HepG2 (cell line): Measurements from ENCODE around the gene SPDYE4. TPM values are rescaled to one million over a fixed set of nuclear protein-coding genes. Genes with fewer than 3 reads are reported as not detected.

Source experiments
- ATAC-seq: fragments of 200-7000 bp; cut with Tn5 transposase; 3 replicates; pipeline ENCODE4 v1.9.1; 2020; ENCODE audit warnings: mild to moderate bottlenecking, moderate library complexity
- BruUV-seq: library from RNA; stranded (reverse); fragments of 400-500 nt; replicated peaks from 2 replicates; lab custom pipeline; 2021; lab: Mats Ljungman, UMichigan
- CTCF ChIA-PET: fragments of 300-600 bp; formaldehyde crosslinking; extraction: SDS; loops from one replicate; lab custom pipeline; 2021; ENCODE audit warnings: low total read pairs, inconsistent platforms, low intra/inter-chr PET ratio; lab: Yijun Ruan, JAX
- POLR2A ChIA-PET: fragments of 350-600 bp; sonication (Branson Sonifier 250); formaldehyde crosslinking; loops from one replicate; lab custom pipeline; 2020; ENCODE audit warnings: antibody characterized with exemption, inconsistent platforms; lab: Yijun Ruan, JAX
- DNase-seq: peaks from one replicate; pipeline ENCODE4 v3.0.0-alpha.2; 2015; ENCODE audit warnings: low spot score
- FAIRE-seq: peaks from 3 replicates; lab custom pipeline; 2011; peaks lifted over from hg19 to GRCh38; lab: Jason Lieb, UNC
- H2AFZ ChIP-seq: one replicate; pipeline ENCODE4 v1.6.1; 2011; ENCODE audit warnings: low read length, inconsistent platforms
- H3K27ac ChIP-seq: fragments of 300-600 bp; 3 replicates; pipeline ENCODE4 v1.8.0; 2011; ENCODE audit warnings: mixed run types, mild to moderate bottlenecking, mixed read lengths, low read length, inconsistent platforms; ENCODE audit not compliant: insufficient read depth; ENCODE audit errors: extremely low read length
- H3K27me3 ChIP-seq, 2 experiments: fragments of 200-600 bp in 1 of 2; 2 replicates in 1 of 2; 3 replicates in 1 of 2; pipeline versions ENCODE4 v1.6.0 to v1.8.0; 2011; ENCODE audit warnings: low read length in 2 of 2, mild to moderate bottlenecking in 2 of 2, moderate library complexity in 2 of 2, inconsistent platforms in 1 of 2; ENCODE audit not compliant: insufficient read depth in 2 of 2, control insufficient read depth in 1 of 2
- H3K36me3 ChIP-seq, 2 experiments: fragments of 200-600 bp in 1 of 2; replicated peaks in 1 of 2; 2 replicates in 1 of 2; 3 replicates in 1 of 2; pipeline versions ENCODE4 v1.5.1 to v1.8.0; 2011; ENCODE audit warnings: low read length in 2 of 2, inconsistent platforms in 1 of 2; ENCODE audit not compliant: insufficient read depth in 2 of 2, control insufficient read depth in 1 of 2
- H3K4me1 ChIP-seq: 2 replicates; pipeline ENCODE4 v1.5.1; 2012; ENCODE audit warnings: low read length, inconsistent platforms; ENCODE audit not compliant: insufficient read depth
- H3K4me2 ChIP-seq: 2 replicates; pipeline ENCODE4 v1.6.0; 2011; ENCODE audit warnings: low read depth, low read length, inconsistent platforms
- H3K4me3 ChIP-seq, 3 experiments: fragments of 200-600 bp in 1 of 3; sonication (generic), shearing (Covaris generic) in 1 of 3; replicated peaks in 1 of 3; 2 replicates each; pipeline ENCODE4 v1.5.1; 2011 to 2016; ENCODE audit warnings: low read length in 3 of 3, inconsistent platforms in 2 of 3, low read depth in 2 of 3, mild to moderate bottlenecking in 2 of 3, control low read depth in 1 of 3, mixed read lengths in 1 of 3; ENCODE audit not compliant: insufficient read depth in 1 of 3
- H3K79me2 ChIP-seq: one replicate; pipeline ENCODE4 v1.6.1; 2011; ENCODE audit warnings: low read length, inconsistent platforms; ENCODE audit not compliant: insufficient read depth
- H3K9ac ChIP-seq: 2 replicates; pipeline ENCODE4 v1.6.0; 2011; ENCODE audit warnings: mild to moderate bottlenecking, low read depth, low read length, inconsistent platforms; ENCODE audit not compliant: insufficient read depth
- H3K9me3 ChIP-seq: 2 replicates; pipeline ENCODE4 v1.5.1; 2012; ENCODE audit warnings: mild to moderate bottlenecking, low read length
- H4K20me1 ChIP-seq: 2 replicates; pipeline ENCODE4 v1.6.0; 2011; ENCODE audit warnings: inconsistent platforms, mild to moderate bottlenecking, low read length, moderate library complexity; ENCODE audit not compliant: insufficient read depth
- ATF7-NPFF ChIP-seq: sonication (generic); formaldehyde crosslinking; IDR thresholded peaks from 2 replicates; pipeline ENCODE4 v1.8.1; 2023; ENCODE audit warnings: mild to moderate bottlenecking, low read depth, missing genetic modification reagents, moderate library complexity
- FOSL2 ChIP-seq: sonication (generic); formaldehyde crosslinking; IDR thresholded peaks from 2 replicates; pipeline ENCODE4 v1.4.0; 2020; ENCODE audit warnings: missing genetic modification reagents
- IKZF1 ChIP-seq: fragments of 450-650 bp; IDR thresholded peaks from 2 replicates; pipeline ENCODE4 v1.7.1; 2016
- NCOA1 ChIP-seq: sonication (generic); formaldehyde crosslinking; IDR thresholded peaks from 2 replicates; pipeline ENCODE4 v1.9.0; 2021; ENCODE audit warnings: missing genetic modification reagents
- PAX8 ChIP-seq: sonication (generic); formaldehyde crosslinking; IDR thresholded peaks from 2 replicates; pipeline ENCODE4 v1.8.0; 2022; ENCODE audit warnings: mild to moderate bottlenecking, missing genetic modification reagents, borderline replicate concordance
- SALL2 ChIP-seq: sonication (generic); formaldehyde crosslinking; IDR thresholded peaks from 2 replicates; pipeline ENCODE4 v1.8.1; 2023; ENCODE audit warnings: mild to moderate bottlenecking, missing genetic modification reagents, inconsistent platforms
- SOX5 ChIP-seq: IDR thresholded peaks from 2 replicates; pipeline ENCODE4 v1.6.1; 2016; ENCODE audit warnings: borderline replicate concordance
- ZNF737 ChIP-seq: sonication (generic); formaldehyde crosslinking; IDR thresholded peaks from 2 replicates; pipeline ENCODE4 v1.5.0; 2020; ENCODE audit warnings: missing genetic modification reagents, mild to moderate bottlenecking, borderline replicate concordance
- WGBS: methylation state at CpG from one replicate; pipeline ENCODE4 v1.1.6; 2017; ENCODE audit warnings: low lambda C conversion rate; 5-methylcytosine and 5-hydroxymethylcytosine counted together
- in situ Hi-C: cut with HindIII; loops from 2 replicates; pipeline ENCODE4 v1.10.0; 2017; ENCODE audit warnings: low pct_unique_long_range_greater_than_20kb; ENCODE audit not compliant: extremely low pct_ligation_motif_present
- intact Hi-C: fragments of 100-400 bp; cut with micrococcal nuclease; formaldehyde crosslinking; loops from one replicate; pipeline ENCODE4 v1.10.0; 2022; ENCODE audit not compliant: unreplicated experiment
- polyA plus RNA-seq, 8 experiments: library from polyadenylated mRNA; depleted of rRNA in 3 of 8; stranded (reverse) in 7 of 8; unstranded in 1 of 8; fragments of >200 nt; fragmentation: Illumina TruSeq in 4 of 8; extraction: Trizol in 4 of 8; gene quantifications; 2 replicates each; pipeline versions ENCODE4 v1.2.1 to v1.2.3, GENCODE V29; 2011 to 2016; ENCODE audit warnings: low read depth in 4 of 8, missing spikeins in 1 of 8, mixed read lengths in 1 of 8; ENCODE audit not compliant: insufficient read depth in 1 of 8
- total RNA-seq, 5 experiments: library from RNA; depleted of rRNA; stranded (reverse); fragments of >200 nt; fragmentation: Illumina TruSeq; extraction: Trizol; gene quantifications; 2 replicates each; pipeline ENCODE4 v1.2.3, GENCODE V29; 2016; ENCODE audit warnings: low read depth in 1 of 5
- TF ChIP-seq, protein P1 (sequence below): sonication (generic); formaldehyde crosslinking; IDR thresholded peaks from 2 replicates; pipeline ENCODE4 v1.4.0; 2020; ENCODE audit warnings: missing genetic modification reagents, borderline replicate concordance
- TF ChIP-seq, protein P2 (sequence below): sonication (generic); formaldehyde crosslinking; IDR thresholded peaks from 2 replicates; pipeline ENCODE4 v1.5.0; 2020; ENCODE audit warnings: missing genetic modification reagents
- TF ChIP-seq, protein P3 (sequence below): sonication (generic); formaldehyde crosslinking; IDR thresholded peaks from 2 replicates; pipeline ENCODE4 v1.4.0; 2020; ENCODE audit warnings: missing genetic modification reagents, borderline replicate concordance

Gene SPDYE4
- total and polyA plus RNA-seq, 2 of the 13 experiments (the other 11 are each of a cell fraction or from before 2014, with no cell fraction given), result not detected

DNA sequence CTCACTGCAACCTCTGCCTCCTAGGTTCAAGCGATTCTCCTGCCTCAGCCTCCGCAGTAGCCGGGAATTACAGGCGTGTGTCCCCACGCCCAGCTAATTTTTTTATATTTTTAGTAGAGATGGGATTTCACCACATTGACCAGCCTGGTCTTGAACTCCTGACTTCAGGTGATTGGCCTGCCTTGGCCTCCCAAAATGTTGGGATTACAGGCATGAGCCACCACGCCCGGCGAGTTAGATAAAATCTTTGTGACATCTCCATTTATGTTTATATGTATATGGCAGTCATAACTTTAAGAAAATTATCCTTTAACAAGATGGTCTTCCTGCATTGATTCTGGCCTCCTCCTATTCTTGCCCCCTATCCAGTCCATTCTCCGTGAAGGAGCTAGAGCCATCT is 37.8 kb downstream of the SPDYE4 start:
- DNase-seq (no peak), ATAC-seq (no peak), FAIRE-seq (no peak)
- ChIA-PET POLR2A (no interaction called here), CTCF (no interaction called here)
- peaks cover 28% of the 10 kb centered on the region for H3K4me1 ChIP-seq
- no peaks in the 10 kb centered on the region; a peak in 2 of 5 replicates for H3K27me3 ChIP-seq
- no peaks in the 10 kb centered on the region for H4K20me1 ChIP-seq
- no peaks in the 10 kb centered on the region for H3K36me3 ChIP-seq
- in situ Hi-C loops (no loop called here), intact Hi-C loops (no loop called here)
- H3K4me3 ChIP-seq, result no peak overlapping the region
- no peak overlapping the region for H3K4me2 ChIP-seq
- H2AFZ ChIP-seq, result no peak overlapping the region
- WGBS, result 52% methylated on average over 9 of the region's 9 CpGs
- H3K9me3 ChIP-seq, result no peaks in the 10 kb centered on the region
- no peak overlapping the region for H3K9ac ChIP-seq
- no TSS peak for BruUV-seq
- H3K27ac ChIP-seq, result no peak overlapping the region
- no peaks in the 10 kb centered on the region for H3K79me2 ChIP-seq
- no peak for TF ChIP-seq SALL2 (CRISPR knock-in tag)
- TF ChIP-seq SOX5 (CRISPR knock-in tag), result no peak
- no peak for TF ChIP-seq ZNF737 (CRISPR knock-in tag)
- TF ChIP-seq FOSL2 (CRISPR knock-in tag), result no peak
- TF ChIP-seq, protein P1, sequence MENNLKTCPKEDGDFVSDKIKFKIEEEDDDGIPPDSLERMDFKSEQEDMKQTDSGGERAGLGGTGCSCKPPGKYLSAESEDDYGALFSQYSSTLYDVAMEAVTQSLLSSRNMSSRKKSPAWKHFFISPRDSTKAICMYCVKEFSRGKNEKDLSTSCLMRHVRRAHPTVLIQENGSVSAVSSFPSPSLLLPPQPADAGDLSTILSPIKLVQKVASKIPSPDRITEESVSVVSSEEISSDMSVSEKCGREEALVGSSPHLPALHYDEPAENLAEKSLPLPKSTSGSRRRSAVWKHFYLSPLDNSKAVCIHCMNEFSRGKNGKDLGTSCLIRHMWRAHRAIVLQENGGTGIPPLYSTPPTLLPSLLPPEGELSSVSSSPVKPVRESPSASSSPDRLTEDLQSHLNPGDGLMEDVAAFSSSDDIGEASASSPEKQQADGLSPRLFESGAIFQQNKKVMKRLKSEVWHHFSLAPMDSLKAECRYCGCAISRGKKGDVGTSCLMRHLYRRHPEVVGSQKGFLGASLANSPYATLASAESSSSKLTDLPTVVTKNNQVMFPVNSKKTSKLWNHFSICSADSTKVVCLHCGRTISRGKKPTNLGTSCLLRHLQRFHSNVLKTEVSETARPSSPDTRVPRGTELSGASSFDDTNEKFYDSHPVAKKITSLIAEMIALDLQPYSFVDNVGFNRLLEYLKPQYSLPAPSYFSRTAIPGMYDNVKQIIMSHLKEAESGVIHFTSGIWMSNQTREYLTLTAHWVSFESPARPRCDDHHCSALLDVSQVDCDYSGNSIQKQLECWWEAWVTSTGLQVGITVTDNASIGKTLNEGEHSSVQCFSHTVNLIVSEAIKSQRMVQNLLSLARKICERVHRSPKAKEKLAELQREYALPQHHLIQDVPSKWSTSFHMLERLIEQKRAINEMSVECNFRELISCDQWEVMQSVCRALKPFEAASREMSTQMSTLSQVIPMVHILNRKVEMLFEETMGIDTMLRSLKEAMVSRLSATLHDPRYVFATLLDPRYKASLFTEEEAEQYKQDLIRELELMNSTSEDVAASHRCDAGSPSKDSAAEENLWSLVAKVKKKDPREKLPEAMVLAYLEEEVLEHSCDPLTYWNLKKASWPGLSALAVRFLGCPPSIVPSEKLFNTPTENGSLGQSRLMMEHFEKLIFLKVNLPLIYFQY, result no peak
- TF ChIP-seq PAX8 (CRISPR knock-in tag), result no peak
- TF ChIP-seq, protein P2, sequence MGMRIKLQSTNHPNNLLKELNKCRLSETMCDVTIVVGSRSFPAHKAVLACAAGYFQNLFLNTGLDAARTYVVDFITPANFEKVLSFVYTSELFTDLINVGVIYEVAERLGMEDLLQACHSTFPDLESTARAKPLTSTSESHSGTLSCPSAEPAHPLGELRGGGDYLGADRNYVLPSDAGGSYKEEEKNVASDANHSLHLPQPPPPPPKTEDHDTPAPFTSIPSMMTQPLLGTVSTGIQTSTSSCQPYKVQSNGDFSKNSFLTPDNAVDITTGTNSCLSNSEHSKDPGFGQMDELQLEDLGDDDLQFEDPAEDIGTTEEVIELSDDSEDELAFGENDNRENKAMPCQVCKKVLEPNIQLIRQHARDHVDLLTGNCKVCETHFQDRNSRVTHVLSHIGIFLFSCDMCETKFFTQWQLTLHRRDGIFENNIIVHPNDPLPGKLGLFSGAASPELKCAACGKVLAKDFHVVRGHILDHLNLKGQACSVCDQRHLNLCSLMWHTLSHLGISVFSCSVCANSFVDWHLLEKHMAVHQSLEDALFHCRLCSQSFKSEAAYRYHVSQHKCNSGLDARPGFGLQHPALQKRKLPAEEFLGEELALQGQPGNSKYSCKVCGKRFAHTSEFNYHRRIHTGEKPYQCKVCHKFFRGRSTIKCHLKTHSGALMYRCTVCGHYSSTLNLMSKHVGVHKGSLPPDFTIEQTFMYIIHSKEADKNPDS (CRISPR knock-in tag), result no peak
- TF ChIP-seq ATF7-NPFF (CRISPR knock-in tag), result no peak
- TF ChIP-seq, protein P3, sequence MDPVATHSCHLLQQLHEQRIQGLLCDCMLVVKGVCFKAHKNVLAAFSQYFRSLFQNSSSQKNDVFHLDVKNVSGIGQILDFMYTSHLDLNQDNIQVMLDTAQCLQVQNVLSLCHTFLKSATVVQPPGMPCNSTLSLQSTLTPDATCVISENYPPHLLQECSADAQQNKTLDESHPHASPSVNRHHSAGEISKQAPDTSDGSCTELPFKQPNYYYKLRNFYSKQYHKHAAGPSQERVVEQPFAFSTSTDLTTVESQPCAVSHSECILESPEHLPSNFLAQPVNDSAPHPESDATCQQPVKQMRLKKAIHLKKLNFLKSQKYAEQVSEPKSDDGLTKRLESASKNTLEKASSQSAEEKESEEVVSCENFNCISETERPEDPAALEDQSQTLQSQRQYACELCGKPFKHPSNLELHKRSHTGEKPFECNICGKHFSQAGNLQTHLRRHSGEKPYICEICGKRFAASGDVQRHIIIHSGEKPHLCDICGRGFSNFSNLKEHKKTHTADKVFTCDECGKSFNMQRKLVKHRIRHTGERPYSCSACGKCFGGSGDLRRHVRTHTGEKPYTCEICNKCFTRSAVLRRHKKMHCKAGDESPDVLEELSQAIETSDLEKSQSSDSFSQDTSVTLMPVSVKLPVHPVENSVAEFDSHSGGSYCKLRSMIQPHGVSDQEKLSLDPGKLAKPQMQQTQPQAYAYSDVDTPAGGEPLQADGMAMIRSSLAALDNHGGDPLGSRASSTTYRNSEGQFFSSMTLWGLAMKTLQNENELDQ (CRISPR knock-in tag), result no peak
- no peak for TF ChIP-seq NCOA1 (CRISPR knock-in tag)
- TF ChIP-seq IKZF1, result no peak
